Caco-2 (cell line): ENCODE data around the gene COL4A3. TPM values are rescaled to one million over a fixed set of nuclear protein-coding genes. Genes with fewer than 3 reads are reported as not detected.

Experiments
- BruUV-seq: library from RNA; stranded (reverse); fragments of 400-500 nt; replicated peaks from 2 replicates; lab custom pipeline; 2021; lab: Mats Ljungman, UMichigan
- CTCF ChIA-PET: fragments of 300-600 bp; sonication (Branson Sonifier 250); formaldehyde crosslinking; loops from one replicate; lab custom pipeline; 2022; ENCODE audit warnings: antibody characterized with exemption; lab: Charles Lee
- POLR2A ChIA-PET: fragments of 300-600 bp; sonication (Branson Sonifier 250); formaldehyde crosslinking; loops from one replicate; lab custom pipeline; 2022; ENCODE audit warnings: antibody characterized with exemption; lab: Charles Lee
- DNase-seq, 2 experiments: peaks; one replicate each; pipeline versions ENCODE4 v3.0.0 to v3.0.0-alpha.2; 2020 to 2022
- H3K27me3 ChIP-seq: replicated peaks from 2 replicates; pipeline ENCODE4 v1.6.0; 2011; ENCODE audit warnings: low read length; ENCODE audit not compliant: control insufficient read depth, insufficient read depth
- H3K36me3 ChIP-seq: 2 replicates; pipeline ENCODE4 v1.5.1; 2011; ENCODE audit warnings: low read length; ENCODE audit not compliant: control insufficient read depth, insufficient read depth
- H3K4me1 ChIP-seq: fragments of 250-450 bp; sonication (Bioruptor Pico); 2 replicates; pipeline ENCODE4 v1.5.1; 2020; ENCODE audit warnings: mild to moderate bottlenecking
- H3K4me3 ChIP-seq: 2 replicates; pipeline ENCODE4 v1.5.1; 2011; ENCODE audit warnings: low read depth, mild to moderate bottlenecking, control low read depth, low read length
- H3K9me3 ChIP-seq: fragments of 250-450 bp; sonication (Bioruptor Pico); 2 replicates; pipeline ENCODE4 v1.5.1; 2020; ENCODE audit warnings: mild to moderate bottlenecking, moderate library complexity
- H3K27ac Mint-ChIP-seq: one replicate; pipeline ENCODE4 v1.8.0; 2022; ENCODE audit warnings: mixed read lengths; ENCODE audit not compliant: unreplicated experiment
- H3K27me3 Mint-ChIP-seq: one replicate; pipeline ENCODE4 v1.8.0; 2022; ENCODE audit warnings: mixed read lengths; ENCODE audit not compliant: insufficient read depth, unreplicated experiment
- H3K36me3 Mint-ChIP-seq: one replicate; pipeline ENCODE4 v1.8.0; 2022; ENCODE audit warnings: mild to moderate bottlenecking, mixed read lengths; ENCODE audit not compliant: insufficient read depth, unreplicated experiment
- H3K4me1 Mint-ChIP-seq: one replicate; pipeline ENCODE4 v1.8.0; 2022; ENCODE audit warnings: low read depth, mixed read lengths; ENCODE audit not compliant: unreplicated experiment
- H3K4me3 Mint-ChIP-seq: one replicate; pipeline ENCODE4 v1.8.0; 2022; ENCODE audit warnings: mild to moderate bottlenecking, moderate library complexity, mixed read lengths; ENCODE audit not compliant: unreplicated experiment
- H3K9me3 Mint-ChIP-seq: one replicate; pipeline ENCODE4 v1.8.0; 2022; ENCODE audit warnings: mixed read lengths; ENCODE audit not compliant: unreplicated experiment
- intact Hi-C: fragments of 100-400 bp; cut with micrococcal nuclease; formaldehyde crosslinking; loops from one replicate; pipeline ENCODE4 v1.10.0; 2022; ENCODE audit not compliant: unreplicated experiment
- total RNA-seq: library from RNA; stranded (reverse); gene quantifications from 2 replicates; pipeline ENCODE4 v1.2.3, GENCODE V29; 2022
- TF ChIP-seq, protein P1 (sequence below), 2 experiments: fragments of 200-600 bp in 1 of 2; IDR thresholded peaks; 1 replicate in 1 of 2; 2 replicates in 1 of 2; pipeline versions ENCODE4 v1.5.1 to v1.8.0; 2011 to 2022; ENCODE audit warnings: antibody characterized with exemption in 1 of 2, control low read depth in 1 of 2, inconsistent platforms in 1 of 2, low read depth in 1 of 2, low read length in 1 of 2, mild to moderate bottlenecking in 1 of 2, moderate library complexity in 1 of 2; ENCODE audit not compliant: insufficient read depth in 1 of 2, severe bottlenecking in 1 of 2, unreplicated experiment in 1 of 2

COL4A3 gene
- total RNA-seq, 1 experiment from 2014 or later = 4.2 TPM

GRCh38 chr2:227192491-227192890 lies 28.1 kb downstream of the COL4A3 start:
- Histone ChIP-seq H3K9me3 (no peaks in the 10 kb centered on the region), H3K36me3 (no peaks in the 10 kb centered on the region), H3K27me3 (no peaks in the 10 kb centered on the region), H3K4me1 (no peaks in the 10 kb centered on the region), H3K4me3 (no peak overlapping the region)
- intact Hi-C loops = no loop called here
- ChIA-PET CTCF (no interaction called here), POLR2A (no interaction called here)
- TF ChIP-seq, protein P1, sequence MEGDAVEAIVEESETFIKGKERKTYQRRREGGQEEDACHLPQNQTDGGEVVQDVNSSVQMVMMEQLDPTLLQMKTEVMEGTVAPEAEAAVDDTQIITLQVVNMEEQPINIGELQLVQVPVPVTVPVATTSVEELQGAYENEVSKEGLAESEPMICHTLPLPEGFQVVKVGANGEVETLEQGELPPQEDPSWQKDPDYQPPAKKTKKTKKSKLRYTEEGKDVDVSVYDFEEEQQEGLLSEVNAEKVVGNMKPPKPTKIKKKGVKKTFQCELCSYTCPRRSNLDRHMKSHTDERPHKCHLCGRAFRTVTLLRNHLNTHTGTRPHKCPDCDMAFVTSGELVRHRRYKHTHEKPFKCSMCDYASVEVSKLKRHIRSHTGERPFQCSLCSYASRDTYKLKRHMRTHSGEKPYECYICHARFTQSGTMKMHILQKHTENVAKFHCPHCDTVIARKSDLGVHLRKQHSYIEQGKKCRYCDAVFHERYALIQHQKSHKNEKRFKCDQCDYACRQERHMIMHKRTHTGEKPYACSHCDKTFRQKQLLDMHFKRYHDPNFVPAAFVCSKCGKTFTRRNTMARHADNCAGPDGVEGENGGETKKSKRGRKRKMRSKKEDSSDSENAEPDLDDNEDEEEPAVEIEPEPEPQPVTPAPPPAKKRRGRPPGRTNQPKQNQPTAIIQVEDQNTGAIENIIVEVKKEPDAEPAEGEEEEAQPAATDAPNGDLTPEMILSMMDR (IDR thresholded peaks at IDR 0.05; ENCODE audit: insufficient read depth in 1 of 2, low read depth in 1 of 2, low read length in 1 of 2, severe bottlenecking in 1 of 2, unreplicated experiment in 1 of 2) = no peak
- Mint-ChIP-seq H3K27me3 (no peaks in the 10 kb centered on the region), H3K9me3 (no peaks in the 10 kb centered on the region), H3K4me3 (no peak overlapping the region), H3K27ac (no peak overlapping the region), H3K4me1 (peaks cover under 1% of the 10 kb centered on the region), H3K36me3 (no peaks in the 10 kb centered on the region)
- DNase-seq = no peak
- no TSS peak for BruUV-seq

- Mint-ChIP-seq H3K4me1 (no peaks in the 10 kb centered on the region), H3K27me3 (no peaks in the 10 kb centered on the region), H3K36me3 (no peaks in the 10 kb centered on the region), H3K4me3 (no peak overlapping the region), H3K27ac (no peak overlapping the region), H3K9me3 (no peaks in the 10 kb centered on the region)
- no TSS peak for BruUV-seq
- CTCF ChIA-PET = no interaction called here
- POLR2A ChIA-PET = no interaction called here
- Histone ChIP-seq H3K4me1 (no peaks in the 10 kb centered on the region), H3K27me3 (no peaks in the 10 kb centered on the region), H3K4me3 (no peak overlapping the region), H3K36me3 (no peaks in the 10 kb centered on the region), H3K9me3 (no peaks in the 10 kb centered on the region)
- DNase-seq = no peak
- intact Hi-C loops = no loop called here
- TF ChIP-seq, protein P1 (IDR thresholded peaks at IDR 0.05; ENCODE audit: insufficient read depth in 1 of 2, low read depth in 1 of 2, low read length in 1 of 2, severe bottlenecking in 1 of 2, unreplicated experiment in 1 of 2) = no peak
These were observed 29.8 kb downstream of the COL4A3 start for GRCh38 chr2:227194219-227194618.

- H3K4me3 Mint-ChIP-seq = no peak overlapping the region
- no peaks in the 10 kb centered on the region for H3K4me1 Mint-ChIP-seq
- intact Hi-C loops = no loop called here
- H3K36me3 ChIP-seq = no peaks in the 10 kb centered on the region
- no peaks in the 10 kb centered on the region for H3K27me3 ChIP-seq
- H3K9me3 Mint-ChIP-seq = no peaks in the 10 kb centered on the region
- ChIA-PET CTCF (no interaction called here), POLR2A (no interaction called here)
- H3K4me1 ChIP-seq = no peaks in the 10 kb centered on the region
- no peak overlapping the region for H3K4me3 ChIP-seq
- H3K9me3 ChIP-seq = no peaks in the 10 kb centered on the region
- TF ChIP-seq, protein P1 (IDR thresholded peaks at IDR 0.05; ENCODE audit: insufficient read depth in 1 of 2, low read depth in 1 of 2, low read length in 1 of 2, severe bottlenecking in 1 of 2, unreplicated experiment in 1 of 2) = no peak
- no peaks in the 10 kb centered on the region for H3K36me3 Mint-ChIP-seq
- BruUV-seq = no TSS peak
- H3K27ac Mint-ChIP-seq = no peak overlapping the region
- DNase-seq = no peak
- no peaks in the 10 kb centered on the region for H3K27me3 Mint-ChIP-seq
These were observed 34.4 kb downstream of the COL4A3 start for GRCh38 chr2:227198866-227199265.
